Lower leg skin (tissue), 4 donors: Measurements from ENCODE around the gene ARG2. TPM values are rescaled to one million over a fixed set of nuclear protein-coding genes. Genes with fewer than 3 reads are reported as not detected.
"Not testable (repeated sequence)": the region's sequence is repeated elsewhere in the genome, so short reads cannot be mapped to it uniquely, and the experiment has no call there.

ENCODE experiments used
- DNase-seq, 2 donors: peaks; one replicate each; pipeline ENCODE4 v3.0.0-alpha.2; 2019; ENCODE audit warnings: low spot score in 2 of 2
- H3K4me3 ChIP-seq: fragments of 200-600 bp; sonication (generic); 2 replicates; pipeline ENCODE4 v1.5.1; 2017; ENCODE audit warnings: mild to moderate bottlenecking, low read depth; ENCODE audit not compliant: poor library complexity, severe bottlenecking
- POLR2A ChIP-seq, 2 donors: fragments of 450-650 bp; IDR thresholded peaks; one replicate each; pipeline ENCODE4 v1.6.1; 2016 to 2017; ENCODE audit warnings: antibody characterized with exemption in 2 of 2, mild to moderate bottlenecking in 1 of 2, moderate library complexity in 1 of 2
- WGBS, 2 donors: methylation state at CpG; one replicate each; pipeline ENCODE4 v1.1.5; 2018; 5-methylcytosine and 5-hydroxymethylcytosine counted together
- intact Hi-C: fragments of 100-400 bp; cut with DNase I; formaldehyde crosslinking; loops from one replicate; pipeline ENCODE4 v1.15.0; 2023; ENCODE audit warnings: low total_unique reads
- total RNA-seq, 4 donors: library from RNA; depleted of rRNA; stranded (reverse); fragments of >200 nt; gene quantifications; one replicate each; pipeline ENCODE4 v1.1.0, GENCODE V29; 2016
- TF ChIP-seq, protein P1 (sequence below), 3 donors: fragments of 450-650 bp; IDR thresholded peaks; one replicate each; pipeline ENCODE4 v1.5.1; 2016; ENCODE audit warnings: antibody characterized with exemption in 3 of 3, mild to moderate bottlenecking in 3 of 3, moderate library complexity in 2 of 3

The ARG2 gene
- total RNA-seq, 4 donors from 2014 or later: 3.5 to 6.8 (median 5.2) TPM

GRCh38 chr14:67589204-67589770 lies 30.4 kb upstream of the ARG2 start:
- 89 to 92% methylated on average over 2 of the region's 2 CpGs for WGBS, 2 donors
- intact Hi-C loops: no loop called here
- H3K4me3 ChIP-seq: no peak overlapping the region
- DNase-seq: no peak
- TF ChIP-seq, protein P1, sequence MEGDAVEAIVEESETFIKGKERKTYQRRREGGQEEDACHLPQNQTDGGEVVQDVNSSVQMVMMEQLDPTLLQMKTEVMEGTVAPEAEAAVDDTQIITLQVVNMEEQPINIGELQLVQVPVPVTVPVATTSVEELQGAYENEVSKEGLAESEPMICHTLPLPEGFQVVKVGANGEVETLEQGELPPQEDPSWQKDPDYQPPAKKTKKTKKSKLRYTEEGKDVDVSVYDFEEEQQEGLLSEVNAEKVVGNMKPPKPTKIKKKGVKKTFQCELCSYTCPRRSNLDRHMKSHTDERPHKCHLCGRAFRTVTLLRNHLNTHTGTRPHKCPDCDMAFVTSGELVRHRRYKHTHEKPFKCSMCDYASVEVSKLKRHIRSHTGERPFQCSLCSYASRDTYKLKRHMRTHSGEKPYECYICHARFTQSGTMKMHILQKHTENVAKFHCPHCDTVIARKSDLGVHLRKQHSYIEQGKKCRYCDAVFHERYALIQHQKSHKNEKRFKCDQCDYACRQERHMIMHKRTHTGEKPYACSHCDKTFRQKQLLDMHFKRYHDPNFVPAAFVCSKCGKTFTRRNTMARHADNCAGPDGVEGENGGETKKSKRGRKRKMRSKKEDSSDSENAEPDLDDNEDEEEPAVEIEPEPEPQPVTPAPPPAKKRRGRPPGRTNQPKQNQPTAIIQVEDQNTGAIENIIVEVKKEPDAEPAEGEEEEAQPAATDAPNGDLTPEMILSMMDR (IDR thresholded peaks at IDR 0.05): no peak
- TF ChIP-seq POLR2A (IDR thresholded peaks at IDR 0.05): no peak

DNA sequence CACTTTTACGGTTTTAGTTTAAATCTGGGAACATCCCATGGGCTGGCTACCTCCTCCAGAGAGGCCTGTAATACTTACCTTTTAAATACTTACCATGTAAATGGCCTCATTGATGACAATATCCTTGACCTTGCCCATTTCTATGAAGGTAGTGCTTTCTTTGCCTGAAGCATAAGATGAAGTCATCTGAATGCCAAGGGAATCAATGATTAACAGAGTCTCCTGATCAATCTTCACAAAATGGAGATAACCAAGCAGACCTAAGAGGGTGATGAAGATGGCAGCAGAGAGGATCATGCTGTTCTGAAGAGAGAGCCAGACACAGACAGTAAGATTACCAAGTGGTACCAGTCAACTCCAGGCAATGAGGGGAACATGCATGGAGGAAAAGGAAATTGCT lies 26.1 kb upstream of the ARG2 start:
- WGBS, 2 donors: 43% methylated on average over 1 of the region's 1 CpG
- DNase-seq, intact Hi-C loops, H3K4me3 ChIP-seq: not testable (repeated sequence)

- H3K4me3 ChIP-seq: no peak overlapping the region
- intact Hi-C loops: no loop called here
- DNase-seq: peak in 1 of 2 donors; percentile 17
- WGBS, 2 donors: 90 to 93% methylated on average over 2 of the region's 2 CpGs
- TF ChIP-seq POLR2A (IDR thresholded peaks at IDR 0.05): no peak
- TF ChIP-seq, protein P1 (IDR thresholded peaks at IDR 0.05): no peak
Observed at GRCh38 chr14:67595392-67595791, 24.3 kb upstream of the ARG2 start.

- TF ChIP-seq, protein P1 (IDR thresholded peaks at IDR 0.05): no peak
- TF ChIP-seq POLR2A (IDR thresholded peaks at IDR 0.05): no peak
- intact Hi-C loops: no loop called here
- H3K4me3 ChIP-seq: peak within 1 kb of the TSS; percentile 72
- 5 to 9% methylated on average over 38 to 42 of the region's 77 CpGs for WGBS, 2 donors
- DNase-seq: peak; percentile 83 to 97
Observed at GRCh38 chr14:67599698-67600561, 19.8 kb upstream of the ARG2 start, which contains the start of gene PIGH. Gene PIGH, minus strand, starts transcription at chr14:67600268. Its CDS starts 65 bp downstream, at chr14:67600203.

DNA sequence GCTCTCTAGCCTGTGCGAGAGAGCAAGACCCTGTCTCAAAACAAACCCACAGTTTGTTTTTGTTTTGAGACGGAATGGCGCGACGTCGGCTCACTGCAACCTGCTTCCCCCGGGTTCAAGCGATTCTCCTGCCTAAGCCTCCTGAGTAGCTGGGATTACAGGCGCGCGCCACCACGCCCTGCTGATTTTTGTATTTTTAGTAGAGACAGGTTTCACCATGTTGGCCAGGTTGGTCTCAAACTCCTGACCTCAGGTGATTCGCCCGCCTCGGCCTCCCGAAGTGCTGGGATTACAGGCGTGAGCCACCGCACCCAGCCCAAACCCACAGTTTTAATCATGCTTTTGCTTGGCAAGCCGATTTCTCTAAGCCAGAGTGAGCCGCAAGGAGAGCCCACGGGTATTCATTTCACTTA lies 19.2 kb upstream of the ARG2 start:
- intact Hi-C loops: not testable (repeated sequence)
- 86 to 87% methylated on average over 19 to 21 of the region's 21 CpGs for WGBS, 2 donors

DNA sequence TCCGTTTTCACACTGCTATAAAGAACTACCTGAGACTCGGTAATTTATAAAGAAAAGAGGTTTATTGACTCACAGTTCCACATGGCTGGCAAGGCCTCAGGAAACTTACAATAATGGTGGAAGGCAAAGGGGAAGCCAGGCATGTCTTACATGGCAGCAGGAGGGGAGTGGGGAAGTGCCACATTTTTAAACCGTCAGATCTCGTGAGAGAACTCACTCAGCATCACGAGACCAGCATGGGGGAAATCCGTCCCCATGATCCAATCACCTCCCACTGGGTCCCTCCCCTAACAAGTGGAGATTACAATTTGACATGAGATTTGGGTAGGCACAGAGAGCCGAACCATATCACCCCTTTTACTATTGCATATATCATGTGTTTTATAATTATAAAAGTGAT lies 17.6 kb upstream of the ARG2 start:
- intact Hi-C loops: no loop called here
- DNase-seq: peak in 1 of 2 donors; percentile 21
- WGBS, 2 donors: 71 to 77% methylated on average over 7 of the region's 7 CpGs
- no peak overlapping the region for H3K4me3 ChIP-seq
- TF ChIP-seq, protein P1 (IDR thresholded peaks at IDR 0.05): no peak
- TF ChIP-seq POLR2A (IDR thresholded peaks at IDR 0.05): no peak

More for the DNA sequence above, 19.2 kb upstream of the ARG2 start:
- DNase-seq: peak in 1 of 2 donors; percentile 82
- H3K4me3 ChIP-seq: peak overlapping the region; percentile 72
